ENCODE results near the gene ROR1.

Gene ROR1

DNA sequence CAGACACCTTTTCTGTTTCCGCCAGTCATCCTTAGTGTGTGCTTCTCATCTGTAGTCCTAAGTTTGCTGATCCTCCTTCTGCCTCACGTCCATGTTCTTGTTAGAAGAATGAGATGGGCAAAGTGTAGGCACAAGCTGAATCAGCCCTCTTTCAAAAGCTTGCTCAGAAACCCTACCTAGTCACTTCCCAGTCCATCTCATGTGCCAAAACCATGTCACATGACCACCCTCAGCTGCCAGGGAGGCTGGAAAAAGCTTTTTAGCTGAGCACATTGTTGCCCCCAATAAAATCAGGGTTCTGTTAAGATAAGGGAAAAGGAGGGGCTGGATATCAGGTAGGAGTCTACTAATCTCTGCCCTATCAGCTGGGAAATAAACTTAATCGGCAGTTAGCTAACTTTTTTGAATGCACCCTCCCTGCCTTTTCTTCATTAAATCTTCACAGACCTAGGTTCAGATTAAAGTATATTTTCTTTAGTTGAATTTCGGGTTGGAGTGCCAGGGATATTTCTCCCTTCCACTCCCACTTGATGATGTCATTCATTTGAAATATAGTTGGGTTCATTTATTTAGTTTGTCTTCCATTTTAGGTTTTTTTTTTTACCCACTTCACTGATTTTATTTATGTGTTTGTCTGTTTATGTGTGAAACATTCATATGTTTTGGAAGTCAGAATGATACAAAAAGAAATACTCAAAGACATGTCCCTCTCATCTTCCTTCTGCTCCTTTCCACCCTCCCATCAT, 129.2 kb downstream of the ROR1 start (continued):
- TF ChIP-seq ZNF138 (tag by site-specific recombination; IDR thresholded peaks at IDR 0.05; ENCODE audit: borderline replicate concordance) (no peak), ZNF324 (tag by site-specific recombination; IDR thresholded peaks at IDR 0.05) (no peak), ZNF10 (tag by site-specific recombination; IDR thresholded peaks at IDR 0.05) (no peak), ZBTB17 (tag by site-specific recombination; IDR thresholded peaks at IDR 0.05) (0 out of 2 replicates have a peak, but pooled peaks have one; percentile 17), ZFP69B (tag by site-specific recombination; IDR thresholded peaks at IDR 0.05) (no peak), PRDM1 (tag by site-specific recombination; IDR thresholded peaks at IDR 0.05) (no peak), ZBTB21 (tag by site-specific recombination; IDR thresholded peaks at IDR 0.05) (no peak; the same call in 1 of the 2 replicates), SP2 (tag by site-specific recombination; IDR thresholded peaks at IDR 0.05) (no peak), ZNF2 (tag by site-specific recombination; IDR thresholded peaks at IDR 0.05) (no peak), ZNF629 (tag by site-specific recombination; IDR thresholded peaks at IDR 0.05) (0 out of 2 replicates have a peak, but pooled peaks have one; percentile 25), ZNF132 (tag by site-specific recombination; IDR thresholded peaks at IDR 0.05; ENCODE audit: borderline replicate concordance) (no peak), ZNF544 (tag by site-specific recombination; IDR thresholded peaks at IDR 0.05) (no peak), ZNF157 (tag by site-specific recombination; IDR thresholded peaks at IDR 0.05) (no peak), GFI1B (tag by site-specific recombination; IDR thresholded peaks at IDR 0.05) (no peak), ZNF747 (tag by site-specific recombination; IDR thresholded peaks at IDR 0.05) (no peak), ZNF777 (tag by site-specific recombination; IDR thresholded peaks at IDR 0.05; ENCODE audit: borderline replicate concordance) (no peak), ZNF677 (tag by site-specific recombination; IDR thresholded peaks at IDR 0.05) (no peak), ZNF596 (tag by site-specific recombination; IDR thresholded peaks at IDR 0.05) (no peak)
- TF ChIP-seq, protein P1, sequence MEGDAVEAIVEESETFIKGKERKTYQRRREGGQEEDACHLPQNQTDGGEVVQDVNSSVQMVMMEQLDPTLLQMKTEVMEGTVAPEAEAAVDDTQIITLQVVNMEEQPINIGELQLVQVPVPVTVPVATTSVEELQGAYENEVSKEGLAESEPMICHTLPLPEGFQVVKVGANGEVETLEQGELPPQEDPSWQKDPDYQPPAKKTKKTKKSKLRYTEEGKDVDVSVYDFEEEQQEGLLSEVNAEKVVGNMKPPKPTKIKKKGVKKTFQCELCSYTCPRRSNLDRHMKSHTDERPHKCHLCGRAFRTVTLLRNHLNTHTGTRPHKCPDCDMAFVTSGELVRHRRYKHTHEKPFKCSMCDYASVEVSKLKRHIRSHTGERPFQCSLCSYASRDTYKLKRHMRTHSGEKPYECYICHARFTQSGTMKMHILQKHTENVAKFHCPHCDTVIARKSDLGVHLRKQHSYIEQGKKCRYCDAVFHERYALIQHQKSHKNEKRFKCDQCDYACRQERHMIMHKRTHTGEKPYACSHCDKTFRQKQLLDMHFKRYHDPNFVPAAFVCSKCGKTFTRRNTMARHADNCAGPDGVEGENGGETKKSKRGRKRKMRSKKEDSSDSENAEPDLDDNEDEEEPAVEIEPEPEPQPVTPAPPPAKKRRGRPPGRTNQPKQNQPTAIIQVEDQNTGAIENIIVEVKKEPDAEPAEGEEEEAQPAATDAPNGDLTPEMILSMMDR (tag by site-specific recombination; IDR thresholded peaks at IDR 0.05): no peak
- TF ChIP-seq, protein P2, sequence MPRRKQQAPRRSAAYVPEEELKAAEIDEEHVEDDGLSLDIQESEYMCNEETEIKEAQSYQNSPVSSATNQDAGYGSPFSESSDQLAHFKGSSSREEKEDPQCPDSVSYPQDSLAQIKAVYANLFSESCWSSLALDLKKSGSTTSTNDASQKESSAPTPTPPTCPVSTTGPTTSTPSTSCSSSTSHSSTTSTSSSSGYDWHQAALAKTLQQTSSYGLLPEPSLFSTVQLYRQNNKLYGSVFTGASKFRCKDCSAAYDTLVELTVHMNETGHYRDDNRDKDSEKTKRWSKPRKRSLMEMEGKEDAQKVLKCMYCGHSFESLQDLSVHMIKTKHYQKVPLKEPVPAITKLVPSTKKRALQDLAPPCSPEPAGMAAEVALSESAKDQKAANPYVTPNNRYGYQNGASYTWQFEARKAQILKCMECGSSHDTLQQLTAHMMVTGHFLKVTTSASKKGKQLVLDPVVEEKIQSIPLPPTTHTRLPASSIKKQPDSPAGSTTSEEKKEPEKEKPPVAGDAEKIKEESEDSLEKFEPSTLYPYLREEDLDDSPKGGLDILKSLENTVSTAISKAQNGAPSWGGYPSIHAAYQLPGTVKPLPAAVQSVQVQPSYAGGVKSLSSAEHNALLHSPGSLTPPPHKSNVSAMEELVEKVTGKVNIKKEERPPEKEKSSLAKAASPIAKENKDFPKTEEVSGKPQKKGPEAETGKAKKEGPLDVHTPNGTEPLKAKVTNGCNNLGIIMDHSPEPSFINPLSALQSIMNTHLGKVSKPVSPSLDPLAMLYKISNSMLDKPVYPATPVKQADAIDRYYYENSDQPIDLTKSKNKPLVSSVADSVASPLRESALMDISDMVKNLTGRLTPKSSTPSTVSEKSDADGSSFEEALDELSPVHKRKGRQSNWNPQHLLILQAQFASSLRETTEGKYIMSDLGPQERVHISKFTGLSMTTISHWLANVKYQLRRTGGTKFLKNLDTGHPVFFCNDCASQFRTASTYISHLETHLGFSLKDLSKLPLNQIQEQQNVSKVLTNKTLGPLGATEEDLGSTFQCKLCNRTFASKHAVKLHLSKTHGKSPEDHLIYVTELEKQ (tag by site-specific recombination; IDR thresholded peaks at IDR 0.05; ENCODE audit: borderline replicate concordance): no peak
- TF ChIP-seq, protein P3, sequence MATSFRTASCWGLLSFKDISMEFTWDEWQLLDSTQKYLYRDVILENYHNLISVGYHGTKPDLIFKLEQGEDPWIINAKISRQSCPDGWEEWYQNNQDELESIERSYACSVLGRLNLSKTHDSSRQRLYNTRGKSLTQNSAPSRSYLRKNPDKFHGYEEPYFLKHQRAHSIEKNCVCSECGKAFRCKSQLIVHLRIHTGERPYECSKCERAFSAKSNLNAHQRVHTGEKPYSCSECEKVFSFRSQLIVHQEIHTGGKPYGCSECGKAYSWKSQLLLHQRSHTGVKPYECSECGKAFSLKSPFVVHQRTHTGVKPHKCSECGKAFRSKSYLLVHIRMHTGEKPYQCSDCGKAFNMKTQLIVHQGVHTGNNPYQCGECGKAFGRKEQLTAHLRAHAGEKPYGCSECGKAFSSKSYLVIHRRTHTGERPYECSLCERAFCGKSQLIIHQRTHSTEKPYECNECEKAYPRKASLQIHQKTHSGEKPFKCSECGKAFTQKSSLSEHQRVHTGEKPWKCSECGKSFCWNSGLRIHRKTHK (tag by site-specific recombination; IDR thresholded peaks at IDR 0.05): no peak
- TF ChIP-seq, protein P4, sequence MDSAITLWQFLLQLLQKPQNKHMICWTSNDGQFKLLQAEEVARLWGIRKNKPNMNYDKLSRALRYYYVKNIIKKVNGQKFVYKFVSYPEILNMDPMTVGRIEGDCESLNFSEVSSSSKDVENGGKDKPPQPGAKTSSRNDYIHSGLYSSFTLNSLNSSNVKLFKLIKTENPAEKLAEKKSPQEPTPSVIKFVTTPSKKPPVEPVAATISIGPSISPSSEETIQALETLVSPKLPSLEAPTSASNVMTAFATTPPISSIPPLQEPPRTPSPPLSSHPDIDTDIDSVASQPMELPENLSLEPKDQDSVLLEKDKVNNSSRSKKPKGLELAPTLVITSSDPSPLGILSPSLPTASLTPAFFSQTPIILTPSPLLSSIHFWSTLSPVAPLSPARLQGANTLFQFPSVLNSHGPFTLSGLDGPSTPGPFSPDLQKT (IDR thresholded peaks at IDR 0.05; ENCODE audit: borderline replicate concordance, low read depth, low read length): no peak
- TF ChIP-seq, protein P5, sequence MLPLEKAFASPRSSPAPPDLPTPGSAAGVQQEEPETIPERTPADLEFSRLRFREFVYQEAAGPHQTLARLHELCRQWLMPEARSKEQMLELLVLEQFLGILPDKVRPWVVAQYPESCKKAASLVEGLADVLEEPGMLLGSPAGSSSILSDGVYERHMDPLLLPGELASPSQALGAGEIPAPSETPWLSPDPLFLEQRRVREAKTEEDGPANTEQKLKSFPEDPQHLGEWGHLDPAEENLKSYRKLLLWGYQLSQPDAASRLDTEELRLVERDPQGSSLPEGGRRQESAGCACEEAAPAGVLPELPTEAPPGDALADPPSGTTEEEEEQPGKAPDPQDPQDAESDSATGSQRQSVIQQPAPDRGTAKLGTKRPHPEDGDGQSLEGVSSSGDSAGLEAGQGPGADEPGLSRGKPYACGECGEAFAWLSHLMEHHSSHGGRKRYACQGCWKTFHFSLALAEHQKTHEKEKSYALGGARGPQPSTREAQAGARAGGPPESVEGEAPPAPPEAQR (tag by site-specific recombination; IDR thresholded peaks at IDR 0.05): no peak
- TF ChIP-seq, protein P6, sequence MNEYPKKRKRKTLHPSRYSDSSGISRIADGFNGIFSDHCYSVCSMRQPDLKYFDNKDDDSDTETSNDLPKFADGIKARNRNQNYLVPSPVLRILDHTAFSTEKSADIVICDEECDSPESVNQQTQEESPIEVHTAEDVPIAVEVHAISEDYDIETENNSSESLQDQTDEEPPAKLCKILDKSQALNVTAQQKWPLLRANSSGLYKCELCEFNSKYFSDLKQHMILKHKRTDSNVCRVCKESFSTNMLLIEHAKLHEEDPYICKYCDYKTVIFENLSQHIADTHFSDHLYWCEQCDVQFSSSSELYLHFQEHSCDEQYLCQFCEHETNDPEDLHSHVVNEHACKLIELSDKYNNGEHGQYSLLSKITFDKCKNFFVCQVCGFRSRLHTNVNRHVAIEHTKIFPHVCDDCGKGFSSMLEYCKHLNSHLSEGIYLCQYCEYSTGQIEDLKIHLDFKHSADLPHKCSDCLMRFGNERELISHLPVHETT (tag by site-specific recombination; IDR thresholded peaks at IDR 0.05): no peak
- TF ChIP-seq, protein P7, sequence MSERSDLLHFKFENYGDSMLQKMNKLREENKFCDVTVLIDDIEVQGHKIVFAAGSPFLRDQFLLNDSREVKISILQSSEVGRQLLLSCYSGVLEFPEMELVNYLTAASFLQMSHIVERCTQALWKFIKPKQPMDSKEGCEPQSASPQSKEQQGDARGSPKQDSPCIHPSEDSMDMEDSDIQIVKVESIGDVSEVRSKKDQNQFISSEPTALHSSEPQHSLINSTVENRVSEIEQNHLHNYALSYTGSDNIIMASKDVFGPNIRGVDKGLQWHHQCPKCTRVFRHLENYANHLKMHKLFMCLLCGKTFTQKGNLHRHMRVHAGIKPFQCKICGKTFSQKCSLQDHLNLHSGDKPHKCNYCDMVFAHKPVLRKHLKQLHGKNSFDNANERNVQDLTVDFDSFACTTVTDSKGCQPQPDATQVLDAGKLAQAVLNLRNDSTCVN (tag by site-specific recombination; optimal IDR thresholded peaks at IDR 0.05): no peak
- TF ChIP-seq, protein P8, sequence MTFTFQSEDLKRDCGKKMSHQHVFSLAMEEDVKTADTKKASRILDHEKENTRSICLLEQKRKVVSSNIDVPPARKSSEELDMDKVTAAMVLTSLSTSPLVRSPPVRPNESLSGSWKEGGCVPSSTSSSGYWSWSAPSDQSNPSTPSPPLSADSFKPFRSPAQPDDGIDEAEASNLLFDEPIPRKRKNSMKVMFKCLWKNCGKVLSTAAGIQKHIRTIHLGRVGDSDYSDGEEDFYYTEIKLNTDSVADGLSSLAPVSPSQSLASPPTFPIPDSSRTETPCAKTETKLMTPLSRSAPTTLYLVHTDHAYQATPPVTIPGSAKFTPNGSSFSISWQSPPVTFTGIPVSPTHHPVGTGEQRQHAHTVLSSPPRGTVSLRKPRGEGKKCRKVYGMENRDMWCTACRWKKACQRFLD (tag by site-specific recombination; IDR thresholded peaks at IDR 0.05): no peak

All from HEK293 (cell line).